GM21825 (cell line): ENCODE data around the gene OTUD1.

Source experiments
- ATAC-seq: cut with Tn5 transposase; IDR thresholded peaks from one replicate; pipeline ENCODE4 v1.9.1; 2021; ENCODE audit warnings: mild to moderate bottlenecking, moderate library complexity; ENCODE audit not compliant: unreplicated experiment

OTUD1 gene

DNA sequence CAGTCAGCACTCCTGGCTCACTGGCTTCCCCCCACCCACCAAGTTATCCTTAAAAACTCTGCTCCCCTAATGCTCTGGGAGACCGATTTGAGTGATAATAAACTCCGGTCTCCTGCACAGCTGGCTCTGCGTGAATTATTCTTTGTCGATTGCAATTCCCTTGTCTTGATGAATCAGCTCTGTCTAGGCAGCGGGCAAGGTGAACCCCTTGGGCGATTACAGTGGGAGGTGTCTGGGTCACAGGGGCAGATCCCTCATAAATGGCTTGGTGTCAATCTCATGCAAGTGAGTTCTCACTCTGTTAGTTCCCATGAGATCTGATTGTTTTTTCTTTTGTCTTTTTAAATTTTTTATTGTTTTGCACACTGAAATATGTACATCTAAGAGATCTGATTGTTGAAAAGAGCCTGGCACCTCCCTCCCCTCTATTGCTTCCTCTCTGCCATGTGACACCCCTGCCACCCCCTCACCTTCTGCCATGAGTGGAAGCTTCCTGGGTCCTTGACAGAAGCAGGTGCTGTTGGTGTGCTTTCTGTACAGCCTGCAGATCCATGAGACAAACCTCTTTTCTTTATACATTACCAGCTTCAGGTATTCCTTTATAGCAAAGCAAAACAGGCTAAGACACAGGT is 20.5 kb downstream of the OTUD1 start:
- ATAC-seq = no peak

DNA sequence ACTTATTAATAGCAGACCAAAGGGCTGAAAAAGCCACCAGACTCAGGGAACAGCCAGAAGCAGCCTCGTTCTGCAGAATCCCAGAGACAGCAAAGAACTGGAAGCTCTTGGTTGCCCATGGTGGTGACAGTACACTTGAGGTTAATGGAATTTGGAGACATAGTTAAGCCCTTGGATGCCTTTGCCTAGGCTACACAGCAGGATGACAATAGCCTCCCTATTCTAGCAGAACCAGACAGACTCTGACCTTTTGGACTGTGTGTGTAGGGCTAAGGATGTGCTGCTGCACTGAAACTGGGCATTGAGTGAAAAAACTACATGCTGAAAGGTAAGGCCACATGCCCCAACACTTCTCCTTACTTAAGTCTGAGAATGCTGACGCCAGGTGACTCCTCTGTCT is 22.7 kb downstream of the OTUD1 start:
- no peak for ATAC-seq

DNA sequence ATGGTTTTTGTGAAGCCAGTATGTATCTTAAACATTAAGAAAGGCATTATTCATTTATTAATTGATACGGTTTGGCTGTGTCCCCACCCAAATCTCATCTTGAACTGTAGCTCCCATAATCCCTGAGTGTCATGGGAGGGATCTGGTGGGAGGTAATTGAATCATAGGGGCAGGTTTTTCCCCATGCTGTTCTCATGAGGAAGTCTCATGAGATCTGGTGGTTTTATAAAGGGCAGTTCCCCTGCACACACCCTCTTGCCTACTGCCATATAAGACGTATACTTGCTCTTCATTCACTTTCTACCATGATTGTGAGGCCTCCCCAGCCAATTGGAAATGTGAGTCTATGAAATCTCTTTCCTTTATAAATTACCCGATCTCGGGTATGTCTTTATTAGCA is 28.1 kb downstream of the OTUD1 start:
- no peak for ATAC-seq

DNA sequence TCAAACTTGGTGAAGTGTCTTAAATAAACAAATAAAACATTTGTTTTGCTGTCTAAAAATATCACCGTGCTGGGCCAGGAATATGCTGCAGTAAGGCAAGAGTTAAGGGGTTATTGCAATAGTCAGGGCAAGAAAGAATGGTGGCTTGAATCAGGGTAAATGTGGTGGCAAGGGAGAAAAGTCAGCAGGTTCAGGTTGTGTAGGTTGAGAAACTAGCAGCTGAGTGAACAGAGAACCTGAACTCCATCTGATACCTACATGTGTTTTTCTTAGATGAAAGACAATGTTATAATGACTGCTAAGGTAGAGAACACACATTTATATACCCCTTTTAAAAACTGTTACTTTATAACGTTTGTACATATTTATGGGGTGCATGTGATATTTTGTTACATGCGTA is 28.7 kb downstream of the OTUD1 start:
- no peak for ATAC-seq

DNA sequence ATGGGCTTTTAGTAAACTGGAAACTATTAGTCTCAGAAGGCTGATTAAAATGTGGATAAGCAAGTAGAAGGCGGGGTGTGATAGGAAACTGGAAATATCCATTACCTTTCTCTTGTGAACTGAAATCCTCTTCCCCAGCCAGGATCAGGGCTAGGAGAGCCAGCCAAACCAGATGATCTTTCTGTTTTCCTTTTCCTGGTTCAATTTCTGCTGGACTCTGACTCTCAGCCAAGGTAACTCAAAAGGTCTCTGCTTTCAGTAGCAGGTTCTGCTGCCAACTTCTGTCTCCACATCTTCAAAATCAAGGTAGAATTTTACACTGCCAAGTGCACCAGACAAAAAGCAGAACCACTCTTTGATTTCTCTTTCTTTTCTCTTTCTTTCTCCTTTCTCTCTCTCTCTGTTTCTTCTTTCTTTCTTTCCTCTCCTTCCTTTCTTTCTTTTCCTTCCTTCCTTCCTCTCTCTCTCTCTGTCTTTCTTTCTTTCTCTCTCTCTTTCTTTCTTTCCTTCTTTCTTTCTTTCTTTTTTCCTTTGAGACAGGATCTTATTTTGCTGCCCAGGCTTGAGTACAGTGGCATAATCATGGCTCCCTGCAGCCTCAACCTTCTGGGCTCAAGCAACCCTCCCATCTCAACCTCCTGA is 30.8 kb downstream of the OTUD1 start:
- no peak for ATAC-seq

DNA sequence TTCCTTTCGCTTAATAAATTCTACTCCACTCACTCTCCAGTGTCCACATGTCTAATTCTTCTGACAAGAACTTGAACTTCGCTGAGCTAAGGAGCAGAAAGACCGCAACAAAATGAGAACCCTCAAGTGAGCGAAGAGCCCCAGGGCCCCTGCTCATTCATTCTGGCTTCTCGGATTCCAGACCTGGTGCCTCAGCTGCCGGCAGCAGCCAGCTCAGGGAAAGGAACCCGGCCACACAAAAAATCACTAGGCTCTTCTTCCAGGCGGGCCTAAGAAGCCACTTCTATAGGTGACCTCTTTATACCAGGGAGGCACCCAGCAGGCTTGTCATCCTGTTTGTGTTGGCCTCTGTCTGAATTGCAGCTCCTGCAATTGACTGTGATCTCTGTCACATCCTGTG is 33.3 kb downstream of the OTUD1 start:
- ATAC-seq = no peak

DNA sequence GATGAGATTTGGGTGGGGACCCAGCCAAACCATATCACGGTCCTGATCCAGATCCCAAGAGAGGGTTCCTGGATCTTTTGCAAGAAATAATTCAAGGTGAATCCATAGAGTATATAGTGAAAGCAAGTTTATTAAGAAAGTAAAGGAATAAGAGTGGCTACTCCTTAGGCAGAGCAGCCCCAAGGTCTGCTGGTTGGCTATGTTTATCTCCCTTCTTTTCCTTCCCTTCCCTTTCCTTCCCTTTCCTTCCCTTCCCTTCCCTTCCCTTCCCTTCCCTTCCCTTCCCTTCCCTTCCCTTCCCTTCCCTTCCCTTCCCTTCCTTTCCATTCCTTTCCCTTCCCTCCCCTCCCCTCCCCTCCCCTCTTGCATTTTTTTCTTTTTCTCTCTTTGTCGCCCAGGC is 35.2 kb downstream of the OTUD1 start:
- ATAC-seq = no peak

DNA sequence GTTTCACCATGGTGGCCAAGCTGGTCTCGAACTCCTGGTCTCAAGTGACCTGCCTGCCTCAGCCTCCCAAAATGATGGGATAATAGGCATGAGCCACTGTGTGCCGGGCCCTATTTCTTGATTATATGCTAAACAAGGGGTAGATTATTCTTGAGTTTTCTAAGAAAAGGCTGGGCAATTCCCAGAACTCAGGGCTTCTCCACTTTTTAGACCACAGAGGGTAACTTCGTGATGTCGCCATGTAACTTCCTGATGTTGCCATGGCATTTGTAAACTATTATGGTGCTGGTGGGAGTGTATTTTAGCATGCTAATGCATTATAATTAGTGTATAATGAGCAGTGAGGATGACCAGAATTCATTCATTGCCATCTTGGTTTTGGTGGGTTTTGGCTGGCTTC is 35.8 kb downstream of the OTUD1 start:
- no peak for ATAC-seq

DNA sequence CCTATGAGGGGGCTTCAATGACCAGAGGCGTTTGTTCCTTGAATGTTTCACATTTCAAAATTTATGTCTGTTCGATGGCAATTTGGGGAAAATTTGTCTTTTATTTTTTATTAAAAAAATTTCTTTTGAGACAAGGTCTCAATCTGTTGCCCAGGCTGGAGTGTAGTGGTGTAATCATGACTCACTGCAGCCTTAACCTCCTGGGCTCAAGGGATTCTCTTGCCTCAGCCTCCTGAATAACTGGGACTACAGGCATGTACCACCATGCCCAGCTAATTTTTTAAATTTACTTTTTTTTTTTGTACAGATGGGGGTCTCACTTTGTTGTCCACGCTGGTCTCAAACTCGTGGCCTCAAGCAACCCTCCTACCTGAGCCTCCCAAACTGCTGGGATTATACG is 39.7 kb downstream of the OTUD1 start:
- ATAC-seq = no peak

DNA sequence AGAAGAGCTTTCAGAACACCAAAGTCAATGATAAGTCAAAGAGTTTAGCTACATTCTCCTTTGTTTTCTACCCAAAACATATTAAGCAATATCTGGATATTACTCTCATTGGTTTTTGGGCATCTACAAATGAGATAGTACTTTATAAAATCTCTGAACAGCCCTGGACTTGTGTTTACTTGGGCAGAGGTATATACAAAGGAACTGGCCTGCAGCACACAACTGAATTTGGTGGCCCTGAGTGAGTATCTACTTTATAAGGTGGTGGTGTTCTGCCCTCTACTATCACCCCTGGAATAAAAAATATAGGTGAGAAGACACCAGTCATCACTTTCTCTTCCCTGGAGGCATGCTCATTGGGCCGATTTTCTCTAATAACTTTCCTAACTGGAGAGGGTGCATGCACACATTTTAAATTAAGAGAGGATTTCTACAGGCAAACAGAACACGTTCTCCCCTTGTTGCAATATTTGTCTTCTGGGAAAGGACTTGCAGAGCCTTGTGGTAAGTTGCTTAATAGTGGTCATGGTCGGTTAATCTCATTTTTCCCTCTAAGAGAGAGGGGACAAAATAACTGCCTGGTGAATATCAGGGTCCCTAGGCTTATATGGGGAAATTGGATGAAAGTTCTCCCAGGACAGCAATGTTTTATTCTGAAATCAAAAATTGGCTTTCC is 41.1 kb downstream of the OTUD1 start:
- ATAC-seq = no peak

DNA sequence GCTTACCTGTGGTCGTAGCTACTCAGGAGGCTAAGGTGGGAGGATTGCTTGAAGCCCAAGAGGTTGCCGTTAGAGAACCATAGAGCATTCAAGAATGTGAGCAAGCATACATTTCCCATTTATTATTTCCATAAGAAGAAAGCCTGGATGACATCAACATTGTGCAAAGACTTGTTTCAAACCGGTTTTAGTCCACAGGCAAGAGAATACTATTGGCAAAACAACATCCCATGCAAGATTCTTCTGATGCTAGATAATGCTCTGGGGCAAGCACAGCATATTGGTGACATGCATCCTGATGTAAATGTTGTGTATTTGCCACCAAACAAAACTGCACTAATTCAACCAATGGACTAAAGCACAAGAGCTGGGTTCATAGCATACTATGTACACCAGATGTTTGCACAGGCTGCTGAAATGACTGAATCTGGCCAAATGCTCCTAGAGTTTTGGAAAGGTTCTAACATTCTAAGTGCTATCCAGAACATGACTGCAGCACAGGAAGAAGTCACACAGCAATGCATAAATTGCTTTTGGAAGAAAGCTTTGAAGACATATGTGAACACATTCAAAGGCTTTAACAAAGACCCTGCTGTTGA is 42.6 kb downstream of the OTUD1 start:
- ATAC-seq = no peak

DNA sequence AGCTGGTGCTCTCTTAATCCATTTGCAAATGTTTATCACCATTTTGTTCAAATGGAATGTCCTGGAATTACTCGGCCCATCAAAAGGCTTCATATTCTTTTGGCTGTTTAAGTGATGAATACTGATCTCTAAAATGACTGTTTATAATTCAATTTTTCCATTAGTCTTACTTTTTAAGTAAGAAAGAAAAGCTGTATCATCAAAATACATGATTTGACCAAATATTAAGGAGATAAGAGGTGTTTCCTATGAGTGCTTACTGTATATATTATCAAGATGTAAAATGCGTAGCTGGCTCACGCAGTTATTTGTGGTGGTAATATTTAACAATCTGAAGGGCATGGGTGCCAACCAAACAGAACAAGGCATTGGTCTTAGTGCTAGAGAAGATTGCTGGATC is 51.2 kb downstream of the OTUD1 start:
- no peak for ATAC-seq
